NCI-H2227 (cell line): ENCODE data around the gene SNX33.

Experiments
- DNase-seq: peaks from one replicate; lab custom pipeline; 2025; ENCODE audit not compliant: unreplicated experiment; lab: John Stamatoyannopoulos, UW

The SNX33 gene

DNA sequence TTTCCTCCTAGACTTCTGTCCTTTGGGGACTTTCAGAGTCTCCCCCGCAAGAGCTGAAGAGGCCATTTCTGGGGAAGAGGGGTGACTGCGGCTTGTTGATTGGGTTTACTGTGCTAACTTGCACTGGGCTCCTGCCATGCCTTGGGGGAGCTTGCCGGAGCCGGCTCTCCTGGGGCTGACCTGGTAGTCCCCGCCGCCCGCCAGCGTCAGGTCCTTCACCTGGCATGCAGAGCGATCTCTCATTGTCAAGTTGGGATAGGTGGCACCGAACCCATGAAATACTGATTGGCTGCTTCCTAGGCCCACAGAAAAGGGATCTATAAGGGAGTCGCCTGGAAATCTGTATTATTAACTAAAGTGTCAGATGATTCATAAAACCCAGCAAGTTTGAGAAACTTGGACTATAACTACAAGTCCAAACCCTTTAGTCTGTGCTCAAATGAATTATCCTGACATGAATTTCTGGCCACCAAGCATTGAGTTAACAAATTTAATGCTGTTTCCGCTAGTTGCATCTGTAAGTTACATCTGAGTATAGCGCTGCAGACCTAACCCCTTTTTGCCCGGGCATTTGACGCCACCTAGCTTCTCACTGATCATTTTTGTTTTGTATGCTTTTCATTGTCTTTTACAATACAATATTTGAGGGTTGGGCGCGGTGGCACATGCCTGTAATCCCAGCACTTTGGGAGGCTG lies 7.1 kb upstream of the SNX33 start:
- DNase-seq = peak; percentile 48

DNA sequence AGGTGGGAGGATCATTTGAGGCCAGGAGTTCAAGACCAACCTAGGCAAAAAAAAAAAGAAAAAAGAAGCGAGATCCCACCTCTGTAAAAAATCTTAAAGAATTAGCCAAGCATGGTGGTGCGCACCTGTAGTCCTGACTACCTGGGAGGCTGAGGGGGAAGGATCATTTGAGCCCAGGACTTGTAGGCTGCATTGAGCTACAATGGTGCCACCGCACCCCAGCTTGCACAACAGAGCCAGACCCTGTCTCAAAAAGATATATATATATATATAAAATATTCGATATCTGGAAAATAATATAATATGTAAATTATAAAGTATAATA lies 6.6 kb upstream of the SNX33 start:
- DNase-seq = no peak

DNA sequence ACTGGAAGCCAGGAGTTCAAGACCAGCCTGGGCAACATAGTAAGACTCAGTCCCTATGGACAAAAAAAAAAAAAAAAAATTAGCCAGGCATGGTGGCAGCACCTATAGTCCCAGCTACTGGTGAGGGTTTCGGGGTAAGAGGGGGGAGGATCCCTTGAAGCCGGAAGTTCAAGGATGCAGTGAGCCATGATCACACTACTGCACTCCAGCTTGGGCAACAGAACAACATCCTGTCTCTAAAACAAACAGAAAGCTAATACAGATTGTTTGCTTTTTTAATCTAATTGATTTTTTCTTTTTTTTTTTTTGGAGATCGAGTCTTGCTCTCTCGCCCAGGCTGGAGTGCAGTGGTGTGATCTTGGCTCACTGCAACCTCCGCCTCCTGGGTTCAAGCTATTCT lies 6.1 kb upstream of the SNX33 start:
- no peak for DNase-seq

DNA sequence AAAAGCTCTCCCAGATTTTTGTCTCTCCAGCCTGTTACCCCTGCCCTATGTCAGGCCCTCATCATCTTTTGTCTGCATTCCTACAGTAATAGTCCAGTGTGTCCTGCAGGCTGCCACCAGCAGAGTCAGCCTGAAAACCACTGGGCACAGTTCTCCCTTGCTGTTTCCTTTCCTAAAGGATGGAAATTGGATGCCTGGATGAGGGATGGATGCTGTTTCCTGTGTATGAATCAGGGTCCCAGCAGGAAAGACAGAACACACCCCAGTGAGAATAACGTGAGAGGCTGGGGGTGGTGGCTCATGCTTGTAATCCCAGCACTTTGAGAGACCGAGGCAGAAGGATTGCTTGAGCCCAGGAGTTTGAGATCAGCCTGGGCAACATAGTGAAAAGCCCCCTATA lies 3.3 kb upstream of the SNX33 start:
- no peak for DNase-seq

DNA sequence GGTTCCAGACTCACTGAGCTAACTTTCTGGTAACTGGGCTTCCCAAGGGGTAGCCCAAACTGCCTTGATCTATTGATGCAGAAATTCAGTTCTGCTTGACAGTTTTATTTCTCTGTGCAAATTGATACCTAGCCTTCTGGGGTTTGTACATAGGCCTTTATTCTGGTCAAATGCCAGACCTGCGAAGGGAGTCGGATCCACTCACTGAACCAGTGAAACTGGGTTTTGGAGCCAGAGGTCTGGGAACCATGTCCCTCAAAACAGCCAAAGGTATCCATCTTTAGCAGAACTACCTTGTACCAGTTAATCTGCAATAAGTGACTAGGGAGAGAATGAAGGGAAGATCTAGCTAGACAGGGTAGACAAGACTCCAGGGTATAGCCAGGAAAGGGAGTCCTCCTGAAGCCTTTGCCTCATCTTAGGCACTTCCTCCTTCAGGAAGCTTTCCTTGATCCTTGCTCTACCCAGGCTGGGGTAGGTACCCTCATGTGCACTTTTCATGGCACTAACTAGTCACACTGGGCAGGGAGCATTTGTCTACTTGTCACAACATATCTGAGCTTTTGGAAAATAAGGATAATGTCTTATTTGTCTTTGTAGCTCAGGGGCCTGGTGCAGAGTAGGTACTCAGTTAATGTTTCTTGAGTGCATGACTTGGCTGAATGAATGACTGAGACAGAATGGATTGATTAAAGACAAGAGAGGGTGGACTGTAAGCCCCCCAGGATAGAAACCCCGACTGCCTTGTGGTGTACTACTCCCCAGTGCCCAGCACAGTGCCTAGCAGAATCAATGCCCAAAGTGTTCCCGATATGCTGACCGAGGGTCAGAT lies 1.4 kb upstream of the SNX33 start:
- DNase-seq = no peak

DNA sequence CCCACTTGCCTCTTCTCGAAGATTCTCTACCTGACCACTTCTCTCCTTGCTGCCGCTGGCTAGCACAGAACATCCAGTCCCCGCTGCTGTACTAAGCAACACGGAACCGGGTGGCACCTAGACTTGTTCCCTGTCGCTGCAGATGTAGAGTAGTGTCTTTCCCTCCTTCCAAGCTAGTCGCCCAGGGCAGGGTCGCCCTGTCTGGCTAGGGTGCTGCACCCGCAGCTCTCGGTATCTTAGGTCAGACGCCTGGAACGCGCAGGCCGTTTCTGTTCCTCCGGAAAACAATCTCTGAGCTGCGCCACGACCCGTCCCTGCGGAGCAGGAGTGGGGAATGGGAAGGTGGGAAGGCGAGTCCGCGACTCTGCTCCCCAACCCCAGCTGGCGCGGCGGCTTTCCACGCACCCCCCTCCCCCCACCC lies 758 bp upstream of the SNX33 start:
- DNase-seq = peak; percentile 7

DNA sequence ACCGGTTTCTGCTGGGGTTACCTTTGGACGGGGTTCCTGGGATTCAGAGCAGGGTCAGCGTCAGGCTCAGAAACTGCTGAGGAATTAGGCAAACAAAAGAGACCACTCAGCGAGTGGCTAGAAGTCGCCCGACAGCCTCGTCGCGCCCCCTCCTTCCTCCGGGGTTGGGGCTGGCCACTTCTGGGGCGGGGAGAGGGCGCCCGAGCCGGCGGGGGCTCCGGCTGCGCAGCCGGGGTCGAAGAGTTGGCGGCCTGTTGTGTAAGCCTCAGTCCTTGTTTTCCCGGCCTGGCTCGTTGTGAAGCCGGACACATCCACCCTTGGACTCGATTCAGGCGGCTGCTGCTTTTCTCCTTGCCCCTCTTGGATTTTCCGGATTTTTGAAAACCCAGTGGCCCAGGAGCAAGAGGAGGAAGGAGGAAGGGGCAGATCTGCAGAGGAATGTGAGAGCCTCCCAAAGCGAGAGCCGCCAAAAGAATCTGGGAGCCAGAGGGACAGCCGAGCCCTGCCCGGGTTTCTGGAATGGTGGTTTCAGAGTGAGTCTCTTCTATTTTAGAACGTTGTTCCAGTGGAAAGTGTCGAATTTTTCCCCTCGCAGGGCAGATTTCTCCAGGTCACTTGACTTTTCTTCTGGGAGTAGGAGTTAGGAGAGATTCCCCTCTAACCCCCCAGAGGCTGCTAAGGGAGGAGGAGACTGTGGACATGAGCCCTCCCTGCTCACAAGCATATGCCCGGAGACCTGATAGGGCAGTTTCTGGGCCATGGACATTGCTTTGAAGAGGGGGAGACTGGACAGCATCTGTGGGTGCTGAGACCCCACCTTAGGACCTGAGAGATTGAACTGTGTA lies 666 bp downstream of the SNX33 start:
- peak; percentile 54 for DNase-seq

DNA sequence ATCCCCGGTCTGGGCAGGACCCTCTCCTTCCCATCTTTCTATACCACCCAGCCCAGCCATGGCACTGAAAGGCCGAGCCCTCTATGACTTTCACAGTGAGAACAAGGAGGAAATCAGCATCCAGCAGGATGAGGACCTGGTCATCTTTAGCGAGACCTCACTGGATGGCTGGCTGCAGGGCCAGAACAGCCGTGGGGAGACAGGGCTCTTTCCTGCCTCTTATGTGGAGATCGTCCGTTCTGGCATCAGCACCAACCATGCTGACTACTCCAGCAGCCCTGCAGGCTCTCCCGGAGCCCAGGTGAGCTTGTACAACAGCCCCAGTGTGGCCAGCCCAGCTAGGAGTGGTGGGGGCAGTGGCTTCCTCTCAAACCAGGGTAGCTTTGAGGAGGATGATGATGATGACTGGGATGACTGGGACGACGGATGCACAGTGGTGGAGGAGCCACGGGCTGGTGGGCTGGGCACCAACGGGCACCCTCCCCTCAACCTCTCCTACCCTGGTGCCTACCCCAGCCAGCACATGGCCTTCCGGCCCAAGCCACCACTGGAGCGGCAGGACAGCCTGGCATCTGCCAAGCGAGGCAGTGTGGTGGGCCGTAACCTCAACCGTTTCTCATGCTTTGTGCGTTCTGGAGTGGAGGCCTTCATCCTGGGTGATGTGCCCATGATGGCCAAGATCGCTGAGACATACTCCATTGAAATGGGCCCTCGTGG lies 1.5 kb downstream of the SNX33 start:
- DNase-seq = no peak

DNA sequence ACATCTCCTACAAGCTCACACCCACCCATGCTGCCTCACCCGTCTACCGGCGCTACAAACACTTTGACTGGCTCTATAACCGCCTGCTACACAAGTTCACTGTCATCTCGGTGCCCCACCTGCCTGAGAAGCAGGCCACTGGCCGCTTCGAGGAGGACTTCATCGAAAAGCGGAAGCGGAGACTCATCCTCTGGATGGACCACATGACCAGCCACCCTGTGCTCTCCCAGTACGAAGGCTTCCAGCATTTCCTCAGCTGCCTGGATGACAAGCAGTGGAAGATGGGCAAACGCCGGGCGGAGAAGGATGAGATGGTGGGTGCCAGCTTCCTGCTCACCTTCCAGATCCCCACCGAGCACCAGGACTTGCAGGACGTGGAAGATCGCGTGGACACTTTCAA lies 2.1 kb downstream of the SNX33 start:
- DNase-seq = no peak

DNA sequence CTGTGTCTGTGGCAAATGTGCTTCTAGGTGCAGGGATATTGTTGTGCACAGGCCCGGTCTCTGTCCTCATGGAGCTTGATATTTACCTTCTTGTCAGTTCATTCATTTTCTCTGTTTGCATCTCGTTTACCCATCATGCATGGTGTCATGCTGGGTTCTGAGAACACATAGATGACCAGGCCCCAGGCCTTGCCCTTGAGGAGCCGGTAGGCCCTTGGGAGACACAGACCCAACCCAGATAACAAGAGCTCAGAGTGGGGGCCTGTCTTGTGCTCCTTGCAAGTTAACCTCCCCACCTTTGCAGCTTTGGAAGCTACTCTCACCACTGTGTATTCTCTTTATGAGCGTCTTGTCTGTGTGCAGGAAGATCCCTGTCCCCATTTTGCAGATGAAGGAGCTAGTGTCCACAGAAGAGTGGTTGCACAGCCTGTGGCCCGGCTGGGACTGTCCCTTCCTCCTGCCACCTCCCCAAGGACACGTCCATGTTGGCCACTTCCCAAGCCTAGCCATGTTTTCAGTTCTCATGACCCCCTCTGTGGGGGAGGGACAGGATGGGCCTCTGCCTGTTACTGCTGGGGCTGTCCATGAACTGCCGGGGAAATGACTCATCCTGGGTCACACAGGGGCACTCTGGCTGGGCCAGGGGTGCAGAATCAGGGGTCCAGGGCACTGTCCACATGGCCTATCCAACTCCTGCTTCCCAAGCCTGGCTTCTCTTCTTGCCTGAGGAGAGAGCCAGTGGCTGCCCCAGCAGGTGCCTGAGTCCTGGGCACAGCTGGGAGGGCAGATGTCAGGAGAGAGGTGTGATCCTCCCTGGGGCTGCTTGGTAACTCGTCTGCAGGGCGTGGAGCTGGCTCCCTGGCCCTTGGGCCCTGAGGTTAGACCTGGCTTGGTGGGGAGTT lies 3.4 kb downstream of the SNX33 start:
- DNase-seq = no peak

DNA sequence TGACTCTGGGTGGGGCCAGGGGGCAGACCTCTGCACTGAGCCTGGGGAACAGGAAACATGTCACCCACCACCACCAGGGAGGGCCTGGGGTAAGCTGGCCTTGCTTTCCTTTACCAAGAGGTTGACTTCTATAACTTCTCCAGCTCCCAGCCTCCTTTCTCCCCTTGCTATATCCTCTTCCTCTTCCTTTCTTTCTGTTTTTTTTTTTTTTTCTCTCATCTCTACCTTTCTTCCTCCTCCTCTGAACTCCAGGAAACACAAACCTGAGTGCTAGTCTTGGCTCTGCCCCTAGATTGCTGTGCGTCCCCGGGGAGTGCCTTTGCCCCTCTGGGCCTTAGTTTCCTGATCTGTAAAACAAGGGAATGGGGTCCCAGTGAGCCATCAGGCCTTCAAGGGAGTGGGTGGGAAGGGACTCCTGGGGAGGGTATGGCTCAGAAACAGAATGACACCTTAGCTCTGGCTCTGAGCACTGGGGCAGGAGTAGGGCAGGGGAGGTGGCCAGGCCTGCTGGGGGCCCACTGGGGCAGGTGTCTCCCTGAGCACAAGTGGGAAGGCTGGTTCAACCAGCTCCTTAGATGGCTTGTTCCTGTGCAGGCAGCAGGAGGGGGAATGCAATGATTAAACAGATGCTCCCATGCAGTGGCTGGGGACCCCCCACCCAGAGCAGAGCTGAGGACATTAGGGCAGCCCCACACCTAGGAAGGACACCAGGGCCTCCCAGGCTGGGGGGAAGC lies 4.3 kb downstream of the SNX33 start:
- no peak for DNase-seq

DNA sequence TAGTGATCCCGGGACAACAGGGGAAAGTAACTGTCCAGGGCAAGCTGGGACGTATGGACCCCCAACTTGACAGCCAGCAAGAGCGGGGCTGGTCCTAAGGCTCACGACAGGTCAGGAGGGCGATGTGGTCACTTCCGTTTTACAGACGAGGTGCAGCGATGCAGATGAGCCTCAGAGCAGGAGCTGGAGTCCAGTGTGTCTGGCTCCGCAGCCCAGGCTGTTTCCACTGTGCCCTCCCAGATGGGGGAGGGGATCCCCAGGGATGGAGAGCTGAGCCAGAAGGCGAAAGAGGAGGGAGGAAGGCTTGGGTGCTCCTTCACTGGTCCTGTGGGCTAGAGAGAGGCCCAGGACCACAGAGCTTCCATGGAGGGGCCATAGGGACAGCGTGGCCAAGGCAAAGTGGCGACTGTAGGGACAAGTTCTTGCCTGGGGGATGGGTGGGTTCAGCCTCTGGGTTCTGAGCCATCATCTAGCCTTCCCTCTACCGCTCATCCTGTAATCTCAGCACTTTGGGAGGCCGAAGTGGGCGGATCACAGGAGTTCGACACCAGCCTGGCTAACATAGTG lies 5.7 kb downstream of the SNX33 start:
- DNase-seq = no peak

DNA sequence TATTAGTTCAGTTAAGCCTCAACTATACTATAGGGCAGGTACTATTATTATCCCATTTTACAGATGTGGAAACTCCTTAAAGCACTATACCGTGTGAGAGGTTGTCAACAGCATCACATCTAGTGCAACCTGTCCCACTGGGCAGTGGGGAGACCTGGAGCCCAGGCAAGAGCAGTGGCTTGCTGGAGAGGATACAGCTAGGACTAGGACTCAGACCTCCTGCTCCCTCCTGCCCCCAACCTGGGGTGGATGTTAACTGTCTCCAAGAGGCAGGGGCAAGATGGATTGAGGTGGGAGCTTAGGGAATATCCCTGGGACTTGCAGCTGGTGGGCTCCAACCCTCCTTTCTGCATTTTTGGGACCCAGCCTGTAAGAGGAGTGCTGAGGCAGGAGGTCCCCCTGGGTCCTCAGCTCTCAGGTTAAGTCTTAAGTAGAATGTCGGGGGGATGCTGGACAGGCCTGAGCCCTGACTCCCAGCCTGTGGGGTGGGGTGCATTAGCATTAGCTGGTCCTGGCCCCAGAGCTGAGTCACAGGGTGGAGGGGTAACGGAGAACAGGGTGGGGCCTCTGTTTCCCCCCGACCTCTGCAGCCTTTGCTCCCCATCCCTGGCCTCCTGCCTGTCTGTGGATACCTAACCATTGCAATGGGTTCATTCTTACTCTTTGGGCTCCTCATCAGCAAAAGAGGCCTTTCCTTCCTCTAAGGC lies 6.6 kb downstream of the SNX33 start:
- no peak for DNase-seq

DNA sequence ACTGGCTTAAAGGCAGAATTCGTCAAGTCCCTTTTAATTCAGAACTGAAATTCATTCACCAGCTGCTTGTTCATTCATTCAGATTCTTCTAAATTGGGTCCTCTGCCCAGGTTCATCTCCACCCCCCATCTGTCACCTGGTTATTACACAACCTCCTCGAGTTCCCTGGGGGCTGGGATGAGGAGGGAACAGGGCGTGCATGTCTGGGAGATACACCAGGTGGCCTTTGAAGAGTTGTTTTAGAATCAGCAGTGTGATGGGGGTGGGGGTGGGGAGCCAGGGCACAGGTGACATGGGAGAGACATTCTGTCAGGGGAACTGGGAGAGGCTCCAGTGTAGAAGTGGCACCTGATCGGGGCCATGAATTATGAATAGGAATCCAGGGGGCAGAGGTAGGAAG lies 8.2 kb downstream of the SNX33 start:
- no peak for DNase-seq

DNA sequence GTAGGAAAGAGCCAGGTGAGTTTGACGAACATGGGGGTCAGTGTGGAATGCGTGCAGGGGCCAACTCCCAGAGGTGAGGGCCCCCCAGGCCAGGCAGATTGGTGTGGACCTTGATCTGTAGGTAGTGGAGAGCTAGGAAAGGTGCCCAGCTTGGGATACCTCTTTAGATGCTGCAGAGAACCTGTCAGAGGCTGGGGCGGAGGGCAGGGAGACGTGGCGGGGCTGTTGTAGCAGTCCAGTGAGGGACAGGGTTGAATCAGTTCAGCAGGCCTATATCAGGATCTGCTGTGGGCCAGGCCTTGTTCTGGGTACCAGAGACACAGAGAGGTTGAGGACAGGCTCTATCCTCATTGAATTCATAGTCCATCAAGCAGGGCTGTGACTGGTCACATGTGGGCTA lies 8.6 kb downstream of the SNX33 start:
- DNase-seq = no peak

DNA sequence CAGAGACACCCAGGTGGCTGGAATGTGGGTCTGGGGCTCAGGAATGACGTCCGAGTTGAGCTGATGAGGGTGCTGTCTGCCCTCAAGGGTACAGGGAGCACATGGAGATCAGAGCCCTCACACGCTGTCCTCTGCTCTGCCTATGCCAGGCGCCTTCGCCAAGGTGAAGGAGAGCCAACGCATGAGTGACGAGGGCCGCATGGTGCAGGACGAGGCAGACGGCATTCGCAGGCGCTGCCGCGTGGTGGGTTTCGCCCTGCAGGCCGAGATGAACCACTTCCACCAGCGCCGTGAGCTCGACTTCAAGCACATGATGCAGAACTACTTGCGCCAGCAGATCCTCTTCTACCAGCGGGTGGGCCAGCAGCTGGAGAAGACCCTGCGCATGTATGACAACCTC lies 9.1 kb downstream of the SNX33 start:
- no peak for DNase-seq

DNA sequence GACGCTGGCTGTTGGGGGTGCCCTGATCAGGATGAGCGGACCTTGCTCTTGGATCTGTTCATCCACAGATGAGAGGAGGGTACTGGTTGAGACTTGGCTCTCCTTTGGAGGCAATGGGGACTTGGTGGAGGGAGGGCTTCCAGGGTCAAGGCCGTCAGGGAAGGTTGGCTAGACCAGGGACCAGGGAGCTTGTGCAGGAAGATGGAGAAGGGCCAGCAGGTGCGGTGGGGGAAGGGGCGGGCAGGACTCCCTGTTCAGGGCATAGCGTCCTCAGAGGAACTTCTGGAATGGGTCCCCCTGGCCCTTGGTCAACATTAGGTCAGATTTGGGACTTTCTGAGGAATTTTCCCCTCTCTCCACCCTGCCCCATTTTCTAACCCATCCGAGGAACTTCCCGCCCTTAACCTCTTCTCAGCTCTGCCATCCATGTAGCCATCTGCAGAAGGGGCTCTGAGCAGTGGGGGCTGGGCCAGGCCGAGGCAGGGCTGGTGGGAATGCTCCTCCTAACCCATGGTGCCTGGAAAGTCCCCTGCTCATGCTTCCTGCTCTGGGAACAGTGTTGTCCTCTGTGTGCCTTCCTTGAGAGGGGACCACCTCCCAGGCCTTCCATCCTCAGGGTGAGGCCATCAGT lies 11.5 kb downstream of the SNX33 start:
- no peak for DNase-seq
